Activated naive CD8-positive, alpha-beta T cell (primary cell): ENCODE data around the gene FASN.

ENCODE experiments used
- H3K27ac Mint-ChIP-seq: one replicate; pipeline ENCODE4 v1.8.0; 2021; ENCODE audit warnings: mixed read lengths
- H3K27me3 Mint-ChIP-seq: one replicate; pipeline ENCODE4 v1.8.0; 2021; ENCODE audit warnings: mixed read lengths
- H3K36me3 Mint-ChIP-seq: one replicate; pipeline ENCODE4 v1.8.0; 2021; ENCODE audit warnings: mixed read lengths
- H3K4me1 Mint-ChIP-seq: one replicate; pipeline ENCODE4 v1.8.0; 2021; ENCODE audit warnings: low read depth, mixed read lengths
- H3K4me3 Mint-ChIP-seq: one replicate; pipeline ENCODE4 v1.8.0; 2021; ENCODE audit warnings: mild to moderate bottlenecking, mixed read lengths
- H3K9me3 Mint-ChIP-seq: one replicate; pipeline ENCODE4 v1.8.0; 2021; ENCODE audit warnings: low read depth, mixed read lengths

FASN gene

GRCh38 chr17:82033359-82034085 lies 64.5 kb downstream of the FASN start:
- Mint-ChIP-seq H3K4me3 (peak overlapping the region; percentile 10), H3K9me3 (no peaks in the 10 kb centered on the region), H3K27me3 (no peaks in the 10 kb centered on the region), H3K36me3 (peaks cover 3% of the 10 kb centered on the region), H3K4me1 (peaks cover 18% of the 10 kb centered on the region), H3K27ac (no peak overlapping the region)

- Mint-ChIP-seq H3K27ac (no peak overlapping the region), H3K4me3 (peak overlapping the region; percentile 30), H3K36me3 (peaks cover 3% of the 10 kb centered on the region), H3K9me3 (no peaks in the 10 kb centered on the region), H3K4me1 (peaks cover 13% of the 10 kb centered on the region), H3K27me3 (no peaks in the 10 kb centered on the region)
Observed at GRCh38 chr17:82031885-82032627, 66.0 kb downstream of the FASN start.

DNA sequence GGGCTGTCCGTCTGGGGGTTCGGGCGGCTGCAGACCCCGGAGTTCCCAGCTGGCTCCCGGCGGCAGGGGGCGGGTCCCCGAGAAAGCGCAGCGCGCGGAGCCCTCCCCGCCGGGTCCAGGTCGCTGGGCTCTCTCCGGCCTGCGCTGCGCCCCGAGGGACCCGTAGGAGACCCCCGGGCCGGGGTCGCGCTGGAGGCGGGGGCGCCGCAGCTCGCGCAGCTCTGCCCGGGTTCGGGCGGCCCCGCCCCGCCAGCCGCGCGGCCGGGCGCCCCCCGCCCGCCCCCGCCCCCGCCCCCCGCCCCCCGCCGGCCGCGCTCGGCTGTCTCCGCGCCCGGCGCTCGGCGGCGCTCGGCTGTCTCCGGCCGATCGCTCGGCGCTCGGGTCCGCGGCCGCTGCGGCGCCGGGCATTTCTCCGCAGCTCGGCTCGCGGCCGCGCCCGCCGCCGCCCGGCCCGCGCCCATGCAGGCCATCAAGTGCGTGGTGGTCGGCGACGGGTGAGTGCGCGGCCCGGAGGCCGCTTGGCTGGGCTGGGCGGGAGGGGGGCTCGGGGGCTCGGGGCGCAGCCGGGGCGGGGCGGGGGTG lies 66.6 kb downstream of the FASN start, which contains the start of gene RAC3:
TSS of gene RAC3 (plus strand) at position 376 of the 582 bp plus-strand sequence. CDS start at position 460, 84 bp downstream.
- Mint-ChIP-seq H3K9me3 (no peaks in the 10 kb centered on the region), H3K27ac (no peak within 1 kb of the TSS), H3K36me3 (peaks cover 3% of the 10 kb centered on the region), H3K27me3 (no peaks in the 10 kb centered on the region), H3K4me1 (peaks cover 13% of the 10 kb centered on the region), H3K4me3 (peak within 1 kb of the TSS; percentile 82)

- no peak overlapping the region for H3K27ac Mint-ChIP-seq
- H3K9me3 Mint-ChIP-seq, result no peaks in the 10 kb centered on the region
- H3K4me1 Mint-ChIP-seq, result peaks cover 9% of the 10 kb centered on the region
- peaks cover 6% of the 10 kb centered on the region for H3K36me3 Mint-ChIP-seq
- H3K27me3 Mint-ChIP-seq, result no peaks in the 10 kb centered on the region
- H3K4me3 Mint-ChIP-seq, result peak overlapping the region; percentile 82
Observed at GRCh38 chr17:82030470-82031302, 67.3 kb downstream of the FASN start.

- H3K4me1 Mint-ChIP-seq, result peaks cover 4% of the 10 kb centered on the region
- H3K27ac Mint-ChIP-seq, result no peak overlapping the region
- peak overlapping the region; percentile 68 for H3K4me3 Mint-ChIP-seq
- H3K36me3 Mint-ChIP-seq, result peaks cover 2% of the 10 kb centered on the region
- H3K27me3 Mint-ChIP-seq, result no peaks in the 10 kb centered on the region
- no peaks in the 10 kb centered on the region for H3K9me3 Mint-ChIP-seq
Observed at GRCh38 chr17:82029990-82030469, 68.0 kb downstream of the FASN start.

DNA sequence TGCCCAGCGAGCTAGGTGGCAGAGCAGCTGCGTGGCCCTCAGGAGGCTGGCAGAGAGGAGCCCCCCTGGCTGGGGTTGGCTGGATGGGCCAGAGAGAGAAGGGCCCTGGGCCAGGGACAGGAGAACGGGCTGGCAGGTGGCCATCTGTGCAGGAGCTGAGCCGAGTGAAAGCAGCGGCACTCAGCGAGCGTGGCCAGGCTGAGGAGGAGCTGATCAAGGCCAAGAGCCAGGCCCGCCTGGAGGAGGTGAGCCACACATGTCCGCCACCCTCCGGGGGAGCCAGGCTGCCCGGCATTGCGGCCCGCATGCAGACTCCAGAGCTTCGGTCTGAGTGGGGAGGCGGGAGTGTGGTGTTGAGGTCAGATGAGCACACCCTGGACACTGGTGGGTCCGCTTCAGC lies 68.6 kb downstream of the FASN start:
- peaks cover 2% of the 10 kb centered on the region for H3K36me3 Mint-ChIP-seq
- no peaks in the 10 kb centered on the region for H3K27me3 Mint-ChIP-seq
- no peak overlapping the region for H3K27ac Mint-ChIP-seq
- peaks cover 2% of the 10 kb centered on the region for H3K4me1 Mint-ChIP-seq
- peak overlapping the region; percentile 68 for H3K4me3 Mint-ChIP-seq
- H3K9me3 Mint-ChIP-seq, result no peaks in the 10 kb centered on the region

GRCh38 chr17:82028966-82029365 lies 69.1 kb downstream of the FASN start:
- Mint-ChIP-seq H3K9me3 (no peaks in the 10 kb centered on the region), H3K36me3 (peaks cover 2% of the 10 kb centered on the region), H3K27me3 (no peaks in the 10 kb centered on the region), H3K4me3 (no peak overlapping the region), H3K27ac (no peak overlapping the region), H3K4me1 (peaks cover 3% of the 10 kb centered on the region)
